A549 (cell line): Measurements from ENCODE around the gene CD8A.

Experiments used
- BCL3 ChIP-seq: fragments of >200 bp; sonication (Bioruptor Twin); formaldehyde crosslinking; IDR thresholded peaks from 3 replicates; pipeline ENCODE4 v1.6.1; 2016
- CTCF ChIP-seq: fragments of >200 bp; sonication (Bioruptor Twin); formaldehyde crosslinking; IDR thresholded peaks from 3 replicates; pipeline ENCODE4 v1.5.1; 2016
- E2F6 ChIP-seq: IDR thresholded peaks from 2 replicates; pipeline ENCODE4 v1.6.1; 2012; ENCODE audit warnings: low read depth, borderline replicate concordance
- GATA3 ChIP-seq: IDR thresholded peaks from 2 replicates; pipeline ENCODE4 v1.6.1; 2012; ENCODE audit warnings: borderline replicate concordance
- POLR2A ChIP-seq: IDR thresholded peaks from 2 replicates; pipeline ENCODE4 v1.6.1; 2012; ENCODE audit warnings: mild to moderate bottlenecking, low read length
- RARB ChIP-seq: fragments of 250-450 bp; sonication (Bioruptor Pico); IDR thresholded peaks from 2 replicates; pipeline ENCODE4 v1.8.0; 2021; ENCODE audit warnings: mild to moderate bottlenecking, moderate library complexity
- SREBF2 ChIP-seq: fragments of 450-650 bp; IDR thresholded peaks from 2 replicates; pipeline ENCODE4 v1.6.1; 2014; ENCODE audit warnings: mild to moderate bottlenecking, moderate library complexity
- USF2 ChIP-seq: fragments of 450-650 bp; IDR thresholded peaks from 2 replicates; pipeline ENCODE4 v1.6.1; 2014; ENCODE audit warnings: antibody characterized with exemption

GRCh38 chr2:86788881-86789686 is 1.6 kb downstream of the CD8A start:
- TF ChIP-seq CTCF (no peak), USF2 (no peak), POLR2A (no peak), GATA3 (no peak), RARB (CRISPR knock-in tag) (no peak), BCL3 (no peak), E2F6 (0 out of 2 replicates have a peak, but pooled peaks have one; percentile 41), SREBF2 (no peak)
